ENCODE results near the gene LHFPL3.

DNA sequence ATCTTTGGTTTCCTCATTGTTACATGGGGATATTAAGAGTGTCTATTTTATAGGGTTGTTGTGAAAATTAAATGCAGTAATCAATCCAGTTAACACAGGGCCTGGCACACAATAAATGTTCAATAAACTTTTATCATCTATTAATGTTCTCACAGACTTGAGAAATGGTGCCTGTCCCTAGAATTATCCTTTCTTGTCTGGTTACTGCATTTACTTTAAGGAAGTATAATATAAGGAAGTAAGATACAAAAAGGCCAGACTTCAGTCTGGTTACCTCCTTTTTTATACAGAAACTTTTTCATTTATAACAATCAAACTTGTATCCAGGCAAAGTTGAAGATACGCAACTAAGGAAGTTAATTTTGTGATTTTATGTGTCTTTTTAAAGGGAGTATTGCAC, 117.0 kb downstream of the LHFPL3 start:
- TF ChIP-seq CTCF (IDR thresholded peaks at IDR 0.05) (no peak), ZFX (IDR thresholded peaks at IDR 0.05; ENCODE audit: borderline replicate concordance) (no peak)
